Stimulated activated memory B cell treated with anti-CD40 and anti-IgM and Interleukin-4, amounts not matched to agents 10 μg/mL and 1 μg/mL and 100 μg/mL, for 72 hours (primary cell): ENCODE results near the gene MFNG.
"Not testable (repeated sequence)": the region's sequence is repeated elsewhere in the genome, so short reads cannot be mapped to it uniquely, and the experiment has no call there.

Experiments used
- ATAC-seq: fragments of 150-1000 bp; cut with Tn5 transposase; 2 replicates; pipeline ENCODE4 v1.10.0; 2021
- H3K27ac Mint-ChIP-seq: one replicate; pipeline ENCODE4 v1.8.0; 2022; ENCODE audit warnings: mild to moderate bottlenecking, mixed read lengths
- H3K27me3 Mint-ChIP-seq: one replicate; pipeline ENCODE4 v1.8.0; 2022; ENCODE audit warnings: mixed read lengths
- H3K36me3 Mint-ChIP-seq: one replicate; pipeline ENCODE4 v1.8.0; 2022; ENCODE audit warnings: mixed read lengths
- H3K4me1 Mint-ChIP-seq: one replicate; pipeline ENCODE4 v1.8.0; 2022; ENCODE audit warnings: mixed read lengths
- H3K4me3 Mint-ChIP-seq: one replicate; pipeline ENCODE4 v1.8.0; 2022; ENCODE audit warnings: mild to moderate bottlenecking, moderate library complexity, mixed read lengths
- H3K9me3 Mint-ChIP-seq: one replicate; pipeline ENCODE4 v1.8.0; 2022; ENCODE audit warnings: mixed read lengths

MFNG gene

GRCh38 chr22:37476389-37477329 lies 9.5 kb downstream of the MFNG start:
- peaks cover 53% of the 10 kb centered on the region for H3K36me3 Mint-ChIP-seq
- H3K4me3 Mint-ChIP-seq = no peak overlapping the region
- H3K27ac Mint-ChIP-seq = no peak overlapping the region
- no peaks in the 10 kb centered on the region for H3K9me3 Mint-ChIP-seq
- no peak for ATAC-seq
- no peaks in the 10 kb centered on the region for H3K27me3 Mint-ChIP-seq
- H3K4me1 Mint-ChIP-seq = peaks cover 17% of the 10 kb centered on the region

GRCh38 chr22:37474447-37475090 lies 11.6 kb downstream of the MFNG start:
- Mint-ChIP-seq H3K27me3 (no peaks in the 10 kb centered on the region), H3K4me1 (peaks cover 9% of the 10 kb centered on the region), H3K9me3 (no peaks in the 10 kb centered on the region), H3K36me3 (peaks cover 68% of the 10 kb centered on the region), H3K27ac (no peak overlapping the region), H3K4me3 (no peak overlapping the region)
- no peak for ATAC-seq

GRCh38 chr22:37473437-37473946 lies 12.7 kb downstream of the MFNG start:
- Mint-ChIP-seq H3K4me1 (peaks cover 9% of the 10 kb centered on the region), H3K27ac (no peak overlapping the region), H3K4me3 (no peak overlapping the region), H3K9me3 (no peaks in the 10 kb centered on the region), H3K27me3 (no peaks in the 10 kb centered on the region), H3K36me3 (peaks cover 69% of the 10 kb centered on the region)
- no peak for ATAC-seq

- no peak overlapping the region for H3K4me3 Mint-ChIP-seq
- H3K4me1 Mint-ChIP-seq = peaks cover 9% of the 10 kb centered on the region
- H3K36me3 Mint-ChIP-seq = peaks cover 73% of the 10 kb centered on the region
- no peaks in the 10 kb centered on the region for H3K27me3 Mint-ChIP-seq
- H3K9me3 Mint-ChIP-seq = no peaks in the 10 kb centered on the region
- H3K27ac Mint-ChIP-seq = no peak overlapping the region
- ATAC-seq = no peak
Measured at GRCh38 chr22:37472418-37473006, 13.7 kb downstream of the MFNG start.

- peaks cover 77% of the 10 kb centered on the region for H3K36me3 Mint-ChIP-seq
Measured at GRCh38 chr22:37471727-37472417, 14.3 kb downstream of the MFNG start.

GRCh38 chr22:37470087-37470445 lies 16.1 kb downstream of the MFNG start:
- no peak for ATAC-seq
- Mint-ChIP-seq H3K27ac (no peak overlapping the region), H3K36me3 (peaks cover 80% of the 10 kb centered on the region), H3K9me3 (no peaks in the 10 kb centered on the region), H3K4me1 (peaks cover 17% of the 10 kb centered on the region), H3K27me3 (no peaks in the 10 kb centered on the region), H3K4me3 (no peak overlapping the region)

More at GRCh38 chr22:37471727-37472417, 14.3 kb downstream of the MFNG start:
- no peaks in the 10 kb centered on the region for H3K27me3 Mint-ChIP-seq
- ATAC-seq = no peak
- peaks cover 9% of the 10 kb centered on the region for H3K4me1 Mint-ChIP-seq
- no peaks in the 10 kb centered on the region for H3K9me3 Mint-ChIP-seq
- no peak overlapping the region for H3K4me3 Mint-ChIP-seq
- no peak overlapping the region for H3K27ac Mint-ChIP-seq

GRCh38 chr22:37469416-37470086 lies 16.6 kb downstream of the MFNG start:
- H3K36me3 Mint-ChIP-seq = peaks cover 76% of the 10 kb centered on the region
- no peak for ATAC-seq
- H3K27me3 Mint-ChIP-seq = no peaks in the 10 kb centered on the region
- peaks cover 23% of the 10 kb centered on the region for H3K4me1 Mint-ChIP-seq
- no peaks in the 10 kb centered on the region for H3K9me3 Mint-ChIP-seq
- H3K4me3 Mint-ChIP-seq = no peak overlapping the region
- no peak overlapping the region for H3K27ac Mint-ChIP-seq

- H3K9me3 Mint-ChIP-seq, H3K4me3 Mint-ChIP-seq, H3K27ac Mint-ChIP-seq, H3K27me3 Mint-ChIP-seq, ATAC-seq: not testable (repeated sequence)
- Mint-ChIP-seq H3K36me3 (peaks cover 68% of the 10 kb centered on the region), H3K4me1 (peaks cover 26% of the 10 kb centered on the region)
Measured at GRCh38 chr22:37468201-37468695, 17.9 kb downstream of the MFNG start.

GRCh38 chr22:37467391-37467955 lies 18.7 kb downstream of the MFNG start:
- Mint-ChIP-seq H3K36me3 (peaks cover 60% of the 10 kb centered on the region), H3K4me1 (peaks cover 21% of the 10 kb centered on the region), H3K4me3 (no peak overlapping the region), H3K27me3 (no peaks in the 10 kb centered on the region), H3K9me3 (no peaks in the 10 kb centered on the region), H3K27ac (no peak overlapping the region)
- no peak for ATAC-seq

- no peak overlapping the region for H3K27ac Mint-ChIP-seq
- ATAC-seq = no peak
- H3K27me3 Mint-ChIP-seq = no peaks in the 10 kb centered on the region
- H3K9me3 Mint-ChIP-seq = no peaks in the 10 kb centered on the region
- peaks cover 17% of the 10 kb centered on the region for H3K4me1 Mint-ChIP-seq
- H3K36me3 Mint-ChIP-seq = peaks cover 47% of the 10 kb centered on the region
- no peak overlapping the region for H3K4me3 Mint-ChIP-seq
Measured at GRCh38 chr22:37464181-37464580, 22.0 kb downstream of the MFNG start.

GRCh38 chr22:37462983-37463382 lies 23.2 kb downstream of the MFNG start:
- no peaks in the 10 kb centered on the region for H3K27me3 Mint-ChIP-seq
- no peak for ATAC-seq
- peaks cover 41% of the 10 kb centered on the region for H3K36me3 Mint-ChIP-seq
- peaks cover 17% of the 10 kb centered on the region for H3K4me1 Mint-ChIP-seq
- H3K9me3 Mint-ChIP-seq = no peaks in the 10 kb centered on the region
- H3K4me3 Mint-ChIP-seq = no peak overlapping the region
- H3K27ac Mint-ChIP-seq = no peak overlapping the region

- H3K27ac Mint-ChIP-seq = no peak overlapping the region
- no peak for ATAC-seq
- no peak overlapping the region for H3K4me3 Mint-ChIP-seq
- H3K9me3 Mint-ChIP-seq = no peaks in the 10 kb centered on the region
- H3K4me1 Mint-ChIP-seq = peaks cover 19% of the 10 kb centered on the region
- H3K27me3 Mint-ChIP-seq = no peaks in the 10 kb centered on the region
- peaks cover 39% of the 10 kb centered on the region for H3K36me3 Mint-ChIP-seq
Measured at GRCh38 chr22:37462436-37462835, 23.7 kb downstream of the MFNG start.

GRCh38 chr22:37461961-37462360 lies 24.2 kb downstream of the MFNG start:
- Mint-ChIP-seq H3K4me3 (no peak overlapping the region), H3K9me3 (no peaks in the 10 kb centered on the region), H3K27me3 (no peaks in the 10 kb centered on the region), H3K36me3 (peaks cover 35% of the 10 kb centered on the region), H3K4me1 (peaks cover 21% of the 10 kb centered on the region), H3K27ac (no peak overlapping the region)
- no peak for ATAC-seq

- peaks cover 31% of the 10 kb centered on the region for H3K36me3 Mint-ChIP-seq
Measured at GRCh38 chr22:37460684-37461083, 25.5 kb downstream of the MFNG start.

More at GRCh38 chr22:37460684-37461083, 25.5 kb downstream of the MFNG start:
- H3K4me1 Mint-ChIP-seq = peaks cover 19% of the 10 kb centered on the region
- ATAC-seq = no peak
- no peak overlapping the region for H3K4me3 Mint-ChIP-seq
- H3K27ac Mint-ChIP-seq = no peak overlapping the region
- H3K9me3 Mint-ChIP-seq = no peaks in the 10 kb centered on the region
- no peaks in the 10 kb centered on the region for H3K27me3 Mint-ChIP-seq
